TTC549 (cell line): Measurements from ENCODE around the gene CLDN34.

Experiments
- FAIRE-seq: peaks from 2 replicates; lab custom pipeline; 2012; peaks lifted over from hg19 to GRCh38; lab: Jason Lieb, UNC

Gene CLDN34

GRCh38 chrX:9980927-9981326 lies 13.8 kb downstream of the CLDN34 start:
- FAIRE-seq: no peak

GRCh38 chrX:9983441-9983840 lies 16.3 kb downstream of the CLDN34 start:
- FAIRE-seq: no peak

GRCh38 chrX:9983846-9984245 lies 16.7 kb downstream of the CLDN34 start:
- FAIRE-seq: no peak

GRCh38 chrX:9988762-9989161 lies 21.6 kb downstream of the CLDN34 start:
- FAIRE-seq: no peak

- no peak for FAIRE-seq
These were observed 24.9 kb downstream of the CLDN34 start for GRCh38 chrX:9992061-9992460.

GRCh38 chrX:9992724-9993123 lies 25.6 kb downstream of the CLDN34 start:
- FAIRE-seq: no peak

- FAIRE-seq: no peak
These were observed 28.7 kb downstream of the CLDN34 start for GRCh38 chrX:9995855-9996339.

GRCh38 chrX:9997041-9997440 lies 29.9 kb downstream of the CLDN34 start:
- FAIRE-seq: no peak

GRCh38 chrX:9997524-9997923 lies 30.4 kb downstream of the CLDN34 start:
- FAIRE-seq: no peak

GRCh38 chrX:10001496-10001895 lies 34.3 kb downstream of the CLDN34 start:
- FAIRE-seq: no peak

GRCh38 chrX:10004832-10005475 lies 37.8 kb downstream of the CLDN34 start:
- FAIRE-seq: no peak

- FAIRE-seq: no peak
These were observed 38.9 kb downstream of the CLDN34 start for GRCh38 chrX:10006086-10006485.

GRCh38 chrX:10006770-10007169 lies 39.6 kb downstream of the CLDN34 start:
- no peak for FAIRE-seq

- FAIRE-seq: no peak
These were observed 40.5 kb downstream of the CLDN34 start for GRCh38 chrX:10007621-10008020.

- no peak for FAIRE-seq
These were observed 41.4 kb downstream of the CLDN34 start for GRCh38 chrX:10008483-10009056.

GRCh38 chrX:10009741-10010140 lies 42.6 kb downstream of the CLDN34 start:
- no peak for FAIRE-seq

- FAIRE-seq: no peak
These were observed 43.5 kb downstream of the CLDN34 start for GRCh38 chrX:10010686-10011085.

GRCh38 chrX:10011261-10011931 lies 44.2 kb downstream of the CLDN34 start:
- no peak for FAIRE-seq

- FAIRE-seq: no peak
These were observed 44.8 kb downstream of the CLDN34 start for GRCh38 chrX:10011991-10012390.

- FAIRE-seq: no peak
These were observed 47.5 kb downstream of the CLDN34 start for GRCh38 chrX:10014462-10015354.

- no peak for FAIRE-seq
These were observed 48.2 kb downstream of the CLDN34 start for GRCh38 chrX:10015355-10015722.

GRCh38 chrX:10015723-10016518 lies 48.8 kb downstream of the CLDN34 start:
- FAIRE-seq: no peak
